HG03571 (cell line): ENCODE measurements around the gene RAB31.
"Not testable (repeated sequence)": the region's sequence is repeated elsewhere in the genome, so short reads cannot be mapped to it uniquely, and the experiment has no call there.

Experiments used
- ATAC-seq: cut with Tn5 transposase; IDR thresholded peaks from one replicate; pipeline ENCODE4 v1.9.1; 2021; ENCODE audit not compliant: unreplicated experiment

RAB31 gene

GRCh38 chr18:9854801-9855676, 146.9 kb downstream of the RAB31 start:
- ATAC-seq: no peak

GRCh38 chr18:9855681-9856080, 147.6 kb downstream of the RAB31 start:
- no peak for ATAC-seq

- ATAC-seq: no peak
Measured at GRCh38 chr18:9856092-9856491, 148.0 kb downstream of the RAB31 start.

GRCh38 chr18:9857479-9857998, 149.4 kb downstream of the RAB31 start:
- not testable (repeated sequence) for ATAC-seq

GRCh38 chr18:9858642-9859041, 150.5 kb downstream of the RAB31 start:
- no peak for ATAC-seq

- ATAC-seq: no peak
Measured at GRCh38 chr18:9859232-9859631, 151.1 kb downstream of the RAB31 start.

- no peak for ATAC-seq
Measured at GRCh38 chr18:9860682-9861081, 152.6 kb downstream of the RAB31 start.

GRCh38 chr18:9861157-9861556, 153.1 kb downstream of the RAB31 start:
- ATAC-seq: peak; percentile 62

- ATAC-seq: no peak
Measured at GRCh38 chr18:9861933-9862332, 153.8 kb downstream of the RAB31 start.

- ATAC-seq: no peak
Measured at GRCh38 chr18:9862686-9863085, 154.6 kb downstream of the RAB31 start.

- no peak for ATAC-seq
Measured at GRCh38 chr18:9863282-9863681, 155.2 kb downstream of the RAB31 start.

- no peak for ATAC-seq
Measured at GRCh38 chr18:9865764-9866490, 157.8 kb downstream of the RAB31 start.

GRCh38 chr18:9866627-9867026, 158.5 kb downstream of the RAB31 start:
- ATAC-seq: no peak

GRCh38 chr18:9867071-9867594, 159.0 kb downstream of the RAB31 start:
- no peak for ATAC-seq

GRCh38 chr18:9868857-9869714, 161.0 kb downstream of the RAB31 start:
- ATAC-seq: no peak

GRCh38 chr18:9869715-9870430, 161.8 kb downstream of the RAB31 start:
- peak; percentile 53 for ATAC-seq

GRCh38 chr18:9870431-9871008, 162.4 kb downstream of the RAB31 start:
- no peak for ATAC-seq

GRCh38 chr18:9871244-9871746, 163.2 kb downstream of the RAB31 start:
- no peak for ATAC-seq

- no peak for ATAC-seq
Measured at GRCh38 chr18:9872823-9873222, 164.7 kb downstream of the RAB31 start.

GRCh38 chr18:9874728-9875127, 166.6 kb downstream of the RAB31 start:
- ATAC-seq: no peak
